Tibial nerve (tissue), 3 donors: ENCODE measurements around the gene ABO.
"Not testable (repeated sequence)": the region's sequence is repeated elsewhere in the genome, so short reads cannot be mapped to it uniquely, and the experiment has no call there.

Source experiments
- CTCF ChIP-seq, 5 experiments: fragments of 200-600 bp in 3 of 5; fragments of 450-650 bp in 2 of 5; sonication (generic) in 3 of 5; IDR thresholded peaks; one replicate each; pipeline ENCODE4 v1.5.1; 2016 to 2019; ENCODE audit warnings: antibody characterized with exemption in 5 of 5, mild to moderate bottlenecking in 3 of 5, moderate library complexity in 2 of 5
- POLR2A ChIP-seq, 2 donors: fragments of 450-650 bp; IDR thresholded peaks; one replicate each; pipeline ENCODE4 v1.6.1; 2017; ENCODE audit warnings: antibody characterized with exemption in 2 of 2, mild to moderate bottlenecking in 2 of 2, moderate library complexity in 2 of 2

GRCh38 chr9:133236291-133237034 is 38.5 kb downstream of the ABO start:
- TF ChIP-seq POLR2A, CTCF (IDR thresholded peaks at IDR 0.05): not testable (repeated sequence)
